ENCODE data around the gene DENND1A.

DENND1A gene

DNA sequence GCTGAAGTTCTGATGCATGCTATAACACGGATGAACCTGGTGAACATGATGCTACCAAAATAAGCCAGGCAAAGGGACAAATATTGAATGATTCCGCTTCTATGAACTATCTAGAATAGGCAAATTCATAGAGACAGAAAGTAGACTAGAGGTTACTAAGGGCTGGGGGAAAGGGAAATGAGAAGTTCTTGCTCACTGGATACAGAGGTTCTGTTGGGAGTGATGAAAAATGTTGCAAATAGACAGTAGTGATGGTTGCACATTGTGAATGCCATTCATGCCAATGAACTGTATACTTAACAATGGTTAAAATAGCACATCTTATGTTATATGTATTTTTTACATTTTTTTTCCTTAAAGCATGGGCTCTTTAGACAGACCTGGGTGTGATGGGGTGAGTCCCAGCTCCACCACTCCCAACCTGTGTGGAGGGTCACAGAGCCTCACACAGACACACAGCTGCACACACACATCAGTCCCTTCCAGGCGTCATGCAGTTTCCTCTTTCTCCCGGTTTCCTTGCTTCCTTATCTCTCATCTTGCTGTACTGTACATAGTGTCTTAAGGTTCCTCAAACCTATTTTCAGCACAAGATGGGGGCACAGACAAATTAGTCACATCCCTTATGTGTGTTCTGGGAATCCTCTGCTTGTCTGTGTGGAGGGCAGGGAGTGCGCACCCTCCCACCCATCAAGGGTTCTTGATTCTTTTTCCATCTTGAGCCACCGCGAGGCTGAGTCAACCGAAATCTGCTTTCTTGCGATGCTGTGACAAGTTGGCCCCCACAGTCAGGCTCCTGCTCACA is 381.0 kb downstream of the DENND1A start:
- in situ Hi-C loops (cut with HindIII; ENCODE audit: low sequenced_read_pairs) = no loop called here

DNA sequence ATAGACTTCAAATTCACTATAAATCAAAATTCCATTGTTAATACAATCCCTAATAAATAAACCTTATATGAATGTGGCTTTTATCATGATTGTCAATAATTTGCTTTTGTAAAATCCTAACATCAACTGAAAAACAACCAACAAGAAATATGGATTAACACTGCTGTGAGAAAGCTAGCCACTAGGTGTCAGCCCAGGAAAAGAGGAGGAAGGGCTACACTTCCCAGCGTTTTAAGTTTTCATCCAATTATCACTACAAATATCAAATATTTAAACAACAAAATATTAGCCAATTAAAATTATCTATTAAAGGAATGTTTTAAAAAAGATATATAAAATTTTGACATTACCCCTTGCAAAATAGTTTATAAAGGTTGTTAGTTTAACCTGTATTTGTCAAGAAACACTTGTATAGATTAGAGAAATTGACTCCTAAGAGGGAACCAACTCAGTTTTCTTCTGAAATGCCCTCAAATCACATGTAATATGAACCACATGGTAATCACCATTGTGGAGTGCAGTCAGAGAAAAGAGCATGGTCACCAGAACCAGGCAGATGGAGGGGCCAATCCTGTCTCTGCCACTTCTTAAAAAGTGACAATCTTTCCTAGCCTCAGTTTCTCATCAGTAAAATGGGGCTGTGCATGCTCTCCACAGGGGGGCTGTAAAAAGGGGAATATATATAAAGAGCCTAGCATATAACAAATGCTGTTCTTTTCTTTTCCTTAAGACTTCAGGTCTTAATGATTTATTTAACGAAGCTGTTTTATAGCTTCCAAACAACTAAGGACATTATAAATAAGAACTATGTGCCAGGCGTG is 385.7 kb downstream of the DENND1A start:
- in situ Hi-C loops (cut with HindIII; ENCODE audit: low sequenced_read_pairs) = no loop called here

- in situ Hi-C loops (cut with HindIII; ENCODE audit: low sequenced_read_pairs) = no loop called here
These were observed 386.4 kb downstream of the DENND1A start for GRCh38 chr9:123543492-123543891.

DNA sequence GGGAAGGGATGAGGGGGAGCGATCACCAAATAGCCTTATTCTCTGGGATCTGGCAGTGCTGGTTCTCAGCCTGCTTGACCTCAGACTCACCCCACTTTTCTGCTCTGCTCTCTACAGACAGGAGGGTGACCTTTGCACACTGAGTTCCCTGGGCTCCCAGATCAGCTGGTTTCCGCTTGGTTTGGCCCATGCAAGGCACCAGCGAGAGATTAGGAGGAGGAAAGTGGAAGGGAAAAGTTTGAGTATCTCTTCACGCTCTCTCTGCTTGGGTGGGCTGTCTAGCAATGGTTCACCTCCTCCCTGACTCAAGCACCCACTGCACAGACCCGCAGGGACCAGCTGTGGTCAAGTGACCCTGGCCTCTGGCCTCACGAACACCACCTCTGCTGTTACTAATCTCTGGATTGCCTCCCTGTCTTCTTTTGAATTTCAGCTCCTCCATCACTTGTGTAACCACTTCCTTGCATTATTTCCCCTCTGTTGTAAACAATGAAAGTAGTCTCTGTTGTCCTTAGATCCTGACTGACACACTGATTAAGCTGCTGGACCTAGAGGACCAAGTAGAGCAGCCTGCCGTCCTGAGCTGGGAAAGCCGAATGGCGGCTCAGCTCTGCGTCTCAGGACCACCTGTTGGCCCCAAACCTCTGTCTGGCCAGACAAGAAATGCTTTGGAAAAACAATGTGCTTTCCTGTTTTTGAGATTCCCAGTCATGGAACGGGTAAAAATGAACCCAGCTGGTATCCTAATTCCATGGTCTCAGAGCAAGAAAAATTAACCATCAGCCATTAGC is 387.3 kb downstream of the DENND1A start:
- in situ Hi-C loops (cut with HindIII; ENCODE audit: low sequenced_read_pairs) = no loop called here

DNA sequence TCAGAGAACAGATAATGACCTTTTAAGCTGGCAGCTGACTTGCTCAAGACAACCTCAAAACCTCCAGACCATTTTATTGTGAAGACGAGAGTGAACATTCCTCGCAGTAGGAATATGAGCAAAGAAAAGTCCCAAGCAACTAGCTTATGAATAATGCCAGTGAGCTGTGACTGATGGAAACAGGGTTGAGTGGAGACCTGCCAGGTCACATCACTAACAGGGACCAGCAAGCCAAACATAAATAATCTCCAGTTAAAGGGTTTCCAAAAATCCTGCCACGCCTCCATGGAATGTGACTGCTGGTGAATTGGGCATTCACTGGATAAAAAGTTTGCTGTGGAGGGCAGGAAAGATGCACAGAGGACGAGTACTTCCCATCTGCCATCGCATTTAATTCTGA is 388.5 kb downstream of the DENND1A start:
- in situ Hi-C loops (cut with HindIII; ENCODE audit: low sequenced_read_pairs) = no loop called here

DNA sequence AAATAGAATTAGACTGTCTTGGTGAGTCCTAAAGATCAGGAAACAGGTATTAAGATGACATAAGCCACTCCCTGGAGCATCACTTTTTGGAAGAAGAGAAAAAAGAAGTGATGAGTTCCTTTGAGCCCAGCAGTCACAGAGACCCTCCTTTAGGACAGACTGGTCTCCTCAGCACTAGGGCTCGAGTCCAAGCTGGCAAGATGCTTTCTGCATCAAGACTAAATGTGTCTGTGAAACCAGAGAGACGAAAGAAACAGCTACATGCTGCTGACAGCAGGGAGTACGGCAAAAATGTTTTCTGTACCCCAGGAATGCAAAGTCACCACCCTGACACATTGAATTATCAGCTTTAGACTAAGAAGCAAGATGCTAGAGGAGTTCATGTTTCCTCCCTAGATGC is 389.5 kb downstream of the DENND1A start:
- in situ Hi-C loops (cut with HindIII; ENCODE audit: low sequenced_read_pairs) = no loop called here

GRCh38 chr9:123537809-123538208 is 392.1 kb downstream of the DENND1A start:
- in situ Hi-C loops (cut with HindIII; ENCODE audit: low sequenced_read_pairs) = no loop called here

- in situ Hi-C loops (cut with HindIII; ENCODE audit: low sequenced_read_pairs) = no loop called here
These were observed 393.5 kb downstream of the DENND1A start for GRCh38 chr9:123536455-123536868.

GRCh38 chr9:123534336-123534735 is 395.6 kb downstream of the DENND1A start:
- in situ Hi-C loops (cut with HindIII; ENCODE audit: low sequenced_read_pairs) = no loop called here

- in situ Hi-C loops (cut with HindIII; ENCODE audit: low sequenced_read_pairs) = no loop called here
These were observed 399.7 kb downstream of the DENND1A start for GRCh38 chr9:123530244-123530643.

- in situ Hi-C loops (cut with HindIII; ENCODE audit: low sequenced_read_pairs) = no loop called here
These were observed 401.4 kb downstream of the DENND1A start for GRCh38 chr9:123528501-123528900.

GRCh38 chr9:123527981-123528380 is 401.9 kb downstream of the DENND1A start:
- in situ Hi-C loops (cut with HindIII; ENCODE audit: low sequenced_read_pairs) = no loop called here

- in situ Hi-C loops (cut with HindIII; ENCODE audit: low sequenced_read_pairs) = no loop called here
These were observed 404.0 kb downstream of the DENND1A start for GRCh38 chr9:123525957-123526356.

DNA sequence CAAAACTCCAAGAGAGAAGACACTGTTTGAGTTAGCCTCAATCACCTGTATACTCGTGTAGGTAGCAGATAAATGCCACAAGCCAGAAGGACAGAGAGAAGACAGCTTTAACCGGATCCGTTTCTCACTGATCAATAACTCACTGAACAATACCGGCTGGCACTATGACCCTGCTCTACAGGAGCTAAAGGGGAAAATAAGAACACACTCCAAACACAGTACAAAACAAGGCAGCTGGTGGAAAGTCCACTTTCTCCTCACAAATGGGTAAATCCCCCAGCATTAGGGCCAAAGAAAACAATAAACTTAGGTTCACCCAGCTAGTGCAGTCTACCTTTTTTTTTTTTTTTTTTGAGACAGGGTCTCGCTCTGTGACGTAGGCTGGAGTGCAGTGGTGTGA is 404.5 kb downstream of the DENND1A start:
- in situ Hi-C loops (cut with HindIII; ENCODE audit: low sequenced_read_pairs) = no loop called here

- in situ Hi-C loops (cut with HindIII; ENCODE audit: low sequenced_read_pairs) = loop anchor here (5.0 kb wide), 1 partner anchor 93 kb away; no protein-coding TSS in a partner anchor
These were observed 405.1 kb downstream of the DENND1A start for GRCh38 chr9:123524866-123525265.

DNA sequence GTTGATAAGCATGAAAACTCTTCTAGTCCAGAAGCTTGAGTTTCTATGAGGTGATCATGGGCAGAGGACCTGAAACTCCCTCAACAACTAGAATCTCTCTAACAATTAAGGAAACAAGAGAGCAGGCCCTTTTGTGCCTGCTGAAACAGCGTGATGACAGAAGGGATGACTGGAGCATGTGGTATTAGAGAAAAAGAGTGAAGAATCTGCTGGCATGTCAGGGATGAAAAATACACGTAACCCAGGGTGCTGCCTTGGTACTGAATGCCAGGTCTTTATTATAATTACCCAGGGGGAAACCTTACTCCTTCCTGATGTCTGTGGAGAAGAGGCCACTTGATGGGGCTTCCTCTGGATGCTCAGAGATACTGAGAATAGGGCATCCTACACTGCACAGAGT is 406.1 kb downstream of the DENND1A start:
- in situ Hi-C loops (cut with HindIII; ENCODE audit: low sequenced_read_pairs) = loop anchor here (5.0 kb wide), 1 partner anchor 92 kb away; no protein-coding TSS in a partner anchor

GRCh38 chr9:123523001-123523400 is 406.9 kb downstream of the DENND1A start:
- in situ Hi-C loops (cut with HindIII; ENCODE audit: low sequenced_read_pairs) = loop anchor here (5.0 kb wide), 1 partner anchor 91 kb away; no protein-coding TSS in a partner anchor

GRCh38 chr9:123522251-123522650 is 407.7 kb downstream of the DENND1A start:
- in situ Hi-C loops (cut with HindIII; ENCODE audit: low sequenced_read_pairs) = loop anchor here (5.0 kb wide), 1 partner anchor 90 kb away; no protein-coding TSS in a partner anchor

DNA sequence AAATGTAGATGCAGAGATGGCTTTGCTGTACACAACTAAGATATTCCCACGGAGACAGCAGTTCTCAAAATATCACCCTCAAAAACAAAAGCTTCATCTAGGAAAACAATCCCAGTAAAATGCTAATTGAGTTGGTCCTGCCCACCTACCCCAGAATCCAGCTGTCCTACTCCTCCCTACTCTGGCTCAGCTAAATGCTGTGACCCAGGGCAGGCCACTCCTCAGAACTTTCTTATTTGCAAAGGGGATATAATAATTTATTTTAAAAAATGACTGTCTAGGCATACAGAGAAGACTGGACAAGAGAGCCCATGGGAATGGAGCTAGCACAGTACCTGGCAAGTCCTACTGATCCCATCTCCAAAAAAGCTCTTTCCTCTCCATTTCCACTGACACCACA is 411.6 kb downstream of the DENND1A start:
- in situ Hi-C loops (cut with HindIII; ENCODE audit: low sequenced_read_pairs) = no loop called here

DNA sequence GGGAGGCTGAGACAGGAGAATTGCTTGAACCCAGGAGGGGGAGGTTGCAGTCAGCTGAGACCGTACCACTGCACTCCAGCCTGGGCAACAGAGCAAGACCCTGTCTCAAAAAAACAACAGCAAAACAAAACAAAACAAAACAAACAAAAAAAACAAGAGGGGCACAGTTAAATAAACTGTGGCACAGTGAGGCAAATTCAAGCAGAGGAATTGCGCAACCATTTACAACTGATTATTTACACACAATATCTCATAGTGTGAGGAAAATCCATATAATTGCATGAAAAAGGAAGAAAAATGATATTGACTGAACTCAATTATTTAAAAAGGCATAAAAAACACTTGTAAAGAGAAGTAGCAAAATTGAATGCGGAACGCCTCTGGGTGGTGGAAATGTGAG is 412.4 kb downstream of the DENND1A start:
- in situ Hi-C loops (cut with HindIII; ENCODE audit: low sequenced_read_pairs) = no loop called here

DNA sequence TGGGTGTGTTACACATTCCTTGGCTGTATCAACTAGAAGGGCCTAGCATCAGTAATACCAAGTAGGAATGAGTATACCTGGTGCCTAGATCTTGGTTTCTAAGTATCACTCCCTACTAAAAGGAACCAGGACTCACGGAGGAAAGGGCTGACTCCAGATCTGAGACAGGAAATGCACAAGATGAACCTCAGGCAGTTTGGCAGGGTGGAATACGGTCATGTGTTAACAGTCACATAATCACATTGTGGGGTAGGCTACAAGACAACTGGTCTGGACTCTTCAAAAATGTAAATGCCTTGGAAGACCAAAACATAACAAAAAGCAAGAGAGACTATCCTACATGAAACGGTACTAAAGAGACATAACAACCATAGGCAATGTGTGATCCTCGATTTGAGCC is 415.2 kb downstream of the DENND1A start:
- in situ Hi-C loops (cut with HindIII; ENCODE audit: low sequenced_read_pairs) = no loop called here

Measured in endothelial cell of hepatic sinusoid (primary cell).